ENCODE data around the gene ACHE.
"Not testable (repeated sequence)": the region's sequence is repeated elsewhere in the genome, so short reads cannot be mapped to it uniquely, and the experiment has no call there.

Gene ACHE

DNA sequence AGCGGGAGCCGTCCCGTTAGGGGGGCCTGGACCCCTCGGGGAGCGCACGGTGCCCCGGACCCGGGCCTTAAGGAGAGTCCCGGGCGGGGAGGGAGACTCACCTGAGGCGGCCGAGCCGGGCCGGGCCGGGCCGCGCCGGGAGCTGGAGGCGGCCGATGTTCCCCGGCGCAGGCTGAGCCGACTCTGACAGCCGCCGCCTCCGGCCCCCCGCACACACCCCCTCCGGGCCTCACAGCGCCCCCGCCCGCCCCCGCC is at the start of gene ACHE:
TSS of gene ACHE (minus strand) at position 188 of the 255 bp plus-strand sequence. CDS start 1,656 bp downstream, outside the sequence.
- no peak for DNase-seq (ENCODE audit: low read depth)

DNA sequence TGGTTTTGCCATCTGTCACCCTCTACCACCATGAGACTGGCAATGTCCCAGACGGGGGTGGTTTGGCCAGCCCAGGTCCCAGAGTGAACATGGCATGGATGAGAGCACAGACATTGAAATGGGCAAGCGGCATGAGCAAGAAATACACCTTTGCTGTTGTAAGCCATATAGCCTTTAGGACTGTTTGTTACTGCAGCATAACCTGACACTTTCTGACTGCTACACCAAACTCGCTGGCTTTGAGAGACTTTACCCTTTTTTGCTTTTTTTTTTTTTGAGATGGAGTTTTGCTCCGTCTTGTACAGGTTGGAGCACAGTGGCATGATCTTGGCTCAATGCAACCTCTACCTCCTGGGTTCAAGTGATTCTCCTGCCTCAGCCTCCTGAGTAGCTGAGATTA is 48.5 kb upstream of the ACHE start:
- DNase-seq (ENCODE audit: low read depth), result no peak

DNA sequence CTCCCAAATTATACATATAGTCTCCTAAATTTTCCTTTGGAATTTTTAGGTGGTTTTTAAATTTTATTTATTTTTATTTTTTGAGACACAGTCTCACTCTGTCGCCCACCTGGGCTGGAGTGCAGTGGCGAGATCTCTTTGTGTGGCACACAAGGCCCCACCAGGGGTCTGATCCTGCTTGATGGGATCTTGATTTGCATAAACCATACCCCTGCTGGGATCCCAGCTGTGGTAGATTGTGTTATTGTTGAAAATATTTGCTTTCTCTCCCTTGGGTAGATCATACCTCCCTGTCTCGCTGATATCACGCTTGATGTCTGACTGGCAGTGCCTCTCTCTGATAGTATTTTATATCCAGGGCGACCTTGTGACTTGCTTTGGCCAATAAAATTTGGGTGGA is 48.0 kb upstream of the ACHE start:
- DNase-seq (ENCODE audit: low read depth), result no peak

DNA sequence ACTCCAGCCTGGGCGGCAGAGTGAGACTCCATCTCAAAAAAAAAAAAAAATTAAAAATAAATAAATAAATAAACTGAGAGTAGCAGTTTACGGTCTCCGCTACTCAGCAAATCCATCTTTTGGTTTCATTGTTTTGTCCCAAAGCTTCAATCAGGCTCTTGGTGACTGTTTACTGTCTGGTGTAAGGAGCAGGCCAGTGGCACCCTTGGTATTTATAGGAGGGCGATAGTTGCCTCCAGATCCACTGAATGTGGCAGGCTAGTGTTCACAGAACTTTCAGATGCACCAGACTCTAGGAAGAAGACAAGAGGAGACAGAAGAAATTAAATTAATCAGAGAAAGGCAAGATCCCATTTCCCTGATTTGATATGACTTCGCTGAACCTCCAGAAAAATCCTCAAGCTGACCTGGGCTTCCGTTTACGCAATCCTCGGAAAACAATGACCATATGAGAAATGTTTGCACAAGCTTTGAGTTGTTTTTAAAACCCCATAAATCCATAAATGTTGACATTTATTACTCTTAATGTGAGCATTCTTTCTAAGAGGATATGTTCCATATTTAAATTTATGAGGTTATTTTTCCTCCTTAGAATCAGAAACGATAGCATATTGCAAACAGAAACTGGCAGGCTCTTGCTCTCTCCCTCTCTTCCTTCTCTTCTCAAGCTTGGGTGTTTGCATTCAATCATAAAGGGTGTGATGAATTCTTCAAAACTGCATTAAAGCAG is 46.5 kb upstream of the ACHE start:
- DNase-seq (ENCODE audit: low read depth), result no peak

DNA sequence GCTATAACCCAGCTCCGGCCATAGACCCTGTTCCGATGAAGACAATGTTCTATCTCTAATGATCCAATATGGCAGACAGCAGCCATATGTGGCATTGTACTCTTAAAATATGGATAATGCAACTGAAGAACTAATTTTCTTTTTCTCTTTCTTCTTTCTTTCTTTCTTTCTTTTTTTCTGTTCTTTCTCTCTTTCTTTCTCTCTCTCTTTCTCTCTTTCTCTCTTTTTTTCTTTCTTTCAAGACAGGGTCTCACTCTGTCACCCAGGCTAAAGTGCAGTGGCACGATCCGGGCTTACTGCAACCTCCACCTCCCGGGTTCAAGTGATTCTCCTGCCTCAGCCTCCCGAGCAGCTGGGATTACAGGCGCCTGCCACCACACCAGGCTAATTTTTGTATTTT is 40.5 kb upstream of the ACHE start:
- DNase-seq (ENCODE audit: low read depth), result not testable (repeated sequence)

DNA sequence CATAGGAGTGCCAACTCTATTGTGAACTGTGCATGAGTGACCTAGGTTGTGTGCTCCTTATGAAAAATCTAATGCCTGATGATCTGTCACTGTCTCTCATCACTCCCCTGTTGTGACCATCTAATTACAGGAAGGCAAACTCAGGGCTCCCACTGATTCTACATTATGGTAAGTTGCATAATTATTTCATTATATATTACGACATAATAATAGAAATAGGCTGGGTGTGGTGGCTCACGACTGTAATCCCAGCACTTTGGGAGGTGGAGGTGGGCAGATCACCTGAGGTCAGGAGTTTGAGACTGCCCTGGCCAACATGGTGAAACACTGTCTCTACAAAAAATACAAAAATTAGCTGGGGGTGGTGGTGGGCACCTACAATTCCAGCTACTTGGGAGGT is 39.7 kb upstream of the ACHE start:
- not testable (repeated sequence) for DNase-seq (ENCODE audit: low read depth)

DNA sequence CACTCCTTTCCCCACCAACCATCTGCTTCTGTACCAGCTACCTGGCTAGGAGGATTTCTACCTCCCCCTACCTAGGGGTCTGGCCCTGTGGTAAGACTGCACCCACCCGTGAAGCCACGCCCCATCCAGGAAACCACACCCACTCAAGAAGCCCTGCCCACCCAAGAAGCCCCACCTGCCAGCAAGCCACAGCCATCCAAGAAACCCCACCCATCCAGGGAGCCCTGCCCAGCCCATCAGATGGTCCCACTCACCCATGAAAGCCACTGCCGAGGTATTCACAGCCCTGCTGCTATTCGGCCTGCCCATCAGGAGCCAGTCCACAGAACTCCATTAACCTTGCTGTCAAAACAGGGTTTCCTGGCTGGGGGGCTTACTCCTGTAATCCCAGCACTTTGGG is 38.0 kb upstream of the ACHE start:
- DNase-seq (ENCODE audit: low read depth), result no peak

DNA sequence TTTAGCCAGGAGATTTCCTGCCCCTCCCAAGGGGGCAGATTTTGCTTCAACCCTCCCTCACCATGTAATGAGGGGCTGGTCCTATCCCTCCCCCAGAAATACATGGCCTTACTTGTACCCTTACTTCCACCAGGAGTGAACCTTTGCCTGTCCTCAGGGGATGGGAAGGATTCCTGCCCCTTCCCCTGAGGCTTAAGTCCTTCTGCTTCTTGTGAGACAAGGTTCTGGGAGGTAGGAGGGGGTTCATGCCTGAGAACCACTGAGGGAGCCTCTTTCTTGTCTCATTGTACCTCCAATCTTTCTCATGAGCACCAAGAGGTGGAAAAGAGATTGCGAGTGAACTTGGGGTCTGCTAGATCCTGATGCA is 34.1 kb upstream of the ACHE start:
- DNase-seq (ENCODE audit: low read depth), result no peak

DNA sequence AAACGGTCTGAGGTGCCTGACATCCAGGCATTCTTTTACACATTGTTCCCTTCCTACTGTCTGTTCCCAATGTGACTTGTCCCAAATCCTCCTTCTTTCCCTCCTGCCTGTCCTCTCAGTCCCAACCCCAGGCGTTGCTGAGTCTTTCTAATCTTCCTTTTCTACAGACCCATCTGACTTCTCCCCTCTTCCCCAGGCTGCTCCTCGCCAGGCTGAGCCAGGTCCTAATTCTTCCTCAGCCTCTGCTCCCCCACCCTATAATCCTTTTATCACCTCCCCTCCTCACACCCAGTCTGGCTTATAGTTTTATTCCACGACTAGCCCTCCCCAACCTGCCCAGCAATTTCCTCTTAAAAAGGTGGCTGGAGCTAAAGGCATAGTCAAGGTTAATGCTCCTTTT is 27.9 kb upstream of the ACHE start:
- not testable (repeated sequence) for DNase-seq (ENCODE audit: low read depth)

DNA sequence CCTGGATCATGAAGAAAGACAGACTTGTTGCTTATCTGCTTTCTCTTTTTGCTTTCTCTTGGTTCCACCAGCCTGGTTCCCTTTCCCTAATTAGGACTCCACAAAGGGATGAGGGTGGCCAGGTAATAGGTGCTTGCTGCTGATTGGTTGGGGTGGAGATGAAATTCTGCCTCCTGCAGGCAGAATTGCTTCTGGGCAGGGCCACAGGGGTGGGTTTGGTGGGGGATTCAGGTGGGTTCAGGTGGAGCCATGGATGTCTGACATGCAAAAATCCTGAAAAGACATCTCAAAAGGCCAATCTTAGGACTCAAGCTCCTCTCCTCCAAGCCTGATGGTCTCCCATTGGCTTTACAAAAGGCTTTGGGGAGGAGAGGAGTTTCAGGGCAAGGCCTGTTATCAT is 25.4 kb upstream of the ACHE start:
- DNase-seq (ENCODE audit: low read depth), result no peak

DNA sequence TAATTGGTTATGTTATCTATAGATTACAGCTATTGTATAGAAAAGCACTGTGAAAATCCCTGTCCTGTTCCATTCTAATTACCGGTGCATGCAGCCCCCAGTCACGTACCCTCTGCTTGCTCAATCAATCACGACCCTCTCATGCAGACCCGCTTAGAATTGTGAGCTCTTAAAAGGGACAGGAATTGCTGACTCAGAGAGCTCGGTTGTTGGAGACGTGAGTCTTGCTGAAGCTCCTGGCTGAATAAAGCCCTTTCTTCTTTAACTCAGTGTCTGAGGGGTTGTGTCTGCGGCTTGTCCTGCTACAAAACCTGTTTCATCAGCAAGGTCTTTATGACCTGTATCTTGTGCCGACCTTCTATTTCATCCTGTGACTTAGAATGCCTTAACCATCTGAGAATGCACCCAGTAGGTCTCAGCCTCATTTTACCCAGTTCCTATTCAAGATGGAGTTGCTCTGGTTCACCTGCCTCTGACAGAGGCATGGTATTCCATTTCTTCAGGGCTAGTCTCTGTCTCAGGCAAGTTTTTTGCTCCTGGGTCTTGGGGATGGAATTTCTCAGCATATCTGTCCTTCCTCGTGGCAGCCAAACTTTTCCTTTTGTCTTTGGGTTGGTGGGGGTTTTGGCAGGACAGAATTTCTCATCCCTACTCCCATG is 24.2 kb upstream of the ACHE start:
- DNase-seq (ENCODE audit: low read depth), result not testable (repeated sequence)

DNA sequence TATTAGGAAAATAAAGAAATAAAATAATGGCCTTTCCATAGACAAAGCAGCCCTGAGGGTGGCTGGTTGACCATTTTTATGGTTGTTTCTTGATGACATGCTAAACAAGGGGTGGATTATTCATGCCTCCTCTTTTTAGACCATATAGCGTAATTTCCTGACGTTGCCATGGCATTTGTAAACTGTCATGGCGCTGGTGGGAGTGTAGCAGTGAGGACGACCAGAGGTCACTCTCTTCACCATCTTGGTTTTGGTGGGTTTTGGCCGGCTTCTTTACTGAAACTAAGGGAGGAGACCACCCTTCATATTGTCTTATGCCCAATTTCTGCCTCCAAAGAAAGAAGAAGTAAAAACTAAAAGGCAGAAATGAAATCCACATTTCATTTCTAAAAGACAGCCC is 23.6 kb upstream of the ACHE start:
- DNase-seq (ENCODE audit: low read depth), result not testable (repeated sequence)

DNA sequence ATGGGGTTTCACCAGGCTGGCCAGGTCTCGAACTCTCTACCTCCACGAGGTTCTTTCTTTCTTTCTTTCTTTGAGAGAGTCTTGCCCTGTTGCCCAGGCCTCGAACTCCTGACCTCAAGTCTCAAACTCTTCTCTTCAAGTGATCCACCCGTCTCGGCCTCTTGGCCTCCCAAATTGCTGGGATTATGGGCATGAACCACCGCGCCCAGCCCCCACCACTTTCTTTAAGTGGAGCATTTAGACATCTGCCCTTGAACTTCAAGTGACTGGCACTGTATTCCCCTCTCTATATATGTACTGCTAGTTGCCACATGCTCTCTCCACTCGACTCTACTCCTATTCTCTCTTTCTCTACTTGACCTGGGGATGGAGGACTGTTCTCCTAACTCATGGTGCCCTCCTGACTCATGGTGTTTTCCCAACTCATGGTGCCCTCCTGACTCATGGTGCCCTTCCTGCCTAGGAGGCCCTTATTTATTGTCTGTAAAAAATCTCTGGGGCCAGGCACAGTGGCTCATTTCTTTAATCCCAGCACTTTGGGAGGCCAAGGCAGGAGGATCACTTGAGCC is 19.3 kb upstream of the ACHE start:
- DNase-seq (ENCODE audit: low read depth), result no peak

DNA sequence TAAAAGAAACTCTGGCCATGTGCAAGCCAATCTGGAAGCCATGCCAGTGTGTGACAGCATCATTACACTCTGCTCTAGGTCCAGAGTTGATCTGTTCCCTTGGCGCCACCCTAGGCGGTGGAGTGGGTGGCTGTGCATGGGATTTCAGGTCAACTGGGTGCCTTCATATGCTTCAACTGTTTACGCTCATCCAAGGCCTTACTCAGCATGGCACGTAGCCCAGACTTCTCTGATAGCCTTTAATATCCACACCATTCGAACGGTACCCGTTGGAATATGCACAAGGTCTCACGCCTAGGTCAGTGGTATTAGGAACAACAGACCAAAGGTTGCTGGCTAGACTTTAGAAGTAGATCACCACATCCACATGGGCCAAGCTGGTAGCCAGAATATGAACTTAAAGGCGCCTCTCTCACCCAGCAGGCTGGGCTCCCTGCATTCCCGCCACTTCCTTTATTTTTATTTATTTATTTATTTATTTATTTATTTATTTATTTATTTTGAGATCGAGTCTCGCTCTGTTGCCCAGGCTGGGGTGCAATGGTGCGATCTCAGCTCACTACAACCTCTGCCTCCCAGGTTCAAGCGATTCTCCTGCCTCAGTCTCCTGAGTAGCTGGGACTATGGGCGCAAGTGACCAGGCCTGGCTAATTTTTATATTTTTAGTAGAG is 18.7 kb upstream of the ACHE start:
- DNase-seq (ENCODE audit: low read depth), result no peak

DNA sequence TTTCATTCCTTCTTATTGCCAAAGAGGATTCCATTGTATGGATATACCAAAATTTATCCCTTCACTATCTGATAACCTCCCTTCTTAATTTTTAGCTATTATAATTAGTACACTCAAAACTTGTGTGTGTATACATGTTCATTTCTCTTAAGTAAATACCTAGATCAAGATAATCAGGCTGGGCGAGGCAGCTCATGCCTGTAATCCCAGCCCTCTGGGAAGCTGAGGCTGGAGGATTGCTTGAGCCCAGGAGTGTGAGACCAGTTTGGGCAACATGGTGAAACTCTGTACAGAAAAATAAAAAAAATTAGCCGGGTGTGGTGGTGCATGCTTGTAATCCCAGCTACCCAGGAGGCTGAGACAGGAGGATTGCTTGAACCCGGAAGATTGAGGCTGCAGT is 15.8 kb upstream of the ACHE start:
- DNase-seq (ENCODE audit: low read depth), result no peak

DNA sequence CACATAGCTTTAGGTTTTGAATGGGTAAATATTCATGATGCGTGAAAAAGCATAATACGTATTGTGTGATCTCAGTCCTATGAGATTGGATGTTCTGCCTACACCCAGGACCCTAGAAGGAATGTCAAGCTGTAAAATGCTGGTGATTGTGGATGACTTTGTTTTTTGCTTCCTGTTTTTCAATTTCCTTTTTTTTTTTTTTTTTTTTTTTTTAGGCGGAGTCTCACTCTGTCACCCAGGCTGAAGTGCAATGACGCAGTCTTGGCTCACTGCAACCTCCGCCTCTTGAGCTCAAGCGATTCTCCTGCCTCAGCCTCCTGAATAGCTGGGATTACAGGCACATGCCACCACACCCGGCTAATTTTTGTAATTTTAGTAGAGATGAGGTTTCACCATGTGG is 14.8 kb upstream of the ACHE start:
- DNase-seq (ENCODE audit: low read depth), result not testable (repeated sequence)

DNA sequence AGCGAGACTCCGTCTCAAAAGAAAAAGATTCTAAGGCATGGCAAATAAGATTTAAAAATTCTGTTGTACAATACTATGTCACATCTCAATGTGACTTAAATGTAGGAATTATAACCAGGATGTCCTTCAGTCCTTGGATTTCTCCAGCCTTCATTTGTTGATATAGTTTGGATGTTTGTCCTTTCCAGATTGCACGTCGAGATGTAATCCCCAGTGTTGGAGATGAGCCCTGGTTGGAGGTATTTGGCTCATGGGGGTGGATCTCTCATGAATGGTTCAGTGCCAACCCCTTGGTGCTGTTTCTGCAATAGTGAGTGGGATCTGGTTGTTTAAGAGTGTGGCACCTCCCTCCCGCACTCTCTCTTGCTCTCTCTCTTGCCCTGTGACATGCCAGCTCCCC is 12.8 kb upstream of the ACHE start:
- DNase-seq (ENCODE audit: low read depth), result no peak

DNA sequence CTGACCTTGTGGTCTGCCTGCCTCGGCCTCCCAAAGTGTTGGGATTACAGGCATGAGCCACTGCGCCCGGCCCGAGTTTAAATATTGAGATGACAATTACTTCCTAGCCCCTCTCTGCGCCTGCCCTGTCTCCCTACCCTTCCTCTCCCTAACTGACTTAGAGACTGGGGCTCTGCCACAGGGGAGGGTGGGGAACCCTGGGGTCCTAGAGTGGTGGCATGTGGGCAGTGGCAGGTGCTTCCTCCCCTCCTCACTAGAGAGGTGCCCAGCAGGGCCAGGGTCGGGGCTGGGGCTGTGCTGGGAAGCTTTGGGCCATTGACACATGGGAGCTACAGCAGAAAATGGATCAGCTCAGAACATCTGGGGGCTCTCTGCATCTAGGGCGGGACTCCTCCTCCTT is 7.0 kb upstream of the ACHE start:
- no peak for DNase-seq (ENCODE audit: low read depth)

DNA sequence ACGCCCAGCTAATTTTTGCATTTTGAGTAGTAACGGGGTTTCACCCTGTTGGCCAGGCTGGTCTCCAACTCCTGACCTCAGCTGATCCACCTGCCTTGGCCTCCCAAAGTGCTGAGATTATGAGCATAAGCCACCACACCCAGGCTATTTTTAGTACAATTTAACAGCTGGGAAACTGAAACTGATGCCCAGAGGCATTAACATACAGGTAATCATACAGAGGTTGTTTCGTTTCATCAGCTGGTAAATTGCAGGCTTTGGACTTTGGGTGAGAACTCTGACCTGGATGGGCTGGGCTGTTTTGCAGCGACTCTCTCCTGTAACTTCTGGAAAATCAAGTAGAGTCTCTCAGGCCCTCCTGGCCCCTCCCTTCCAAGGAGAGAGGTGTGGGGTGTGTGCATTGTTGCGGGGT is 6.2 kb upstream of the ACHE start:
- no peak for DNase-seq (ENCODE audit: low read depth)

DNA sequence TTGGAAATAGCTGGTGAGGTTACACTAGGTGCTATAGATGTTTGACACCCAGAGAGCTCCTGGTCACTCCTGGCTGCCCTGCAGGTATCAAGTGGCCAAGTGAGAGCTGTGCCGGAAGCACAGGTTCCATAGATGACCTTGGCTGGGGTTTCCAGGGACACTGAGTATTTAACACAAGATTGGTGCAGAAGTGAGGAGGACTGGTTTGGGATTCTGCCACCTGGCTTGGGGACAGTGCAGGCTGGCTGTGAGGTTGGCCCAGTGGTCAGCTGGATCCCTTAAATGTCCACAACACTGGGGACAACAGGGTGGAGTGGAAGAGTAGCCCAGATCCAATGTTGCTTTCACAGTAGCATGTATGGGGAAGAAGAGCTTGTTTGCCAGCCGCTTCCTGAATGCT is 5.3 kb upstream of the ACHE start:
- no peak for DNase-seq (ENCODE audit: low read depth)

DNA sequence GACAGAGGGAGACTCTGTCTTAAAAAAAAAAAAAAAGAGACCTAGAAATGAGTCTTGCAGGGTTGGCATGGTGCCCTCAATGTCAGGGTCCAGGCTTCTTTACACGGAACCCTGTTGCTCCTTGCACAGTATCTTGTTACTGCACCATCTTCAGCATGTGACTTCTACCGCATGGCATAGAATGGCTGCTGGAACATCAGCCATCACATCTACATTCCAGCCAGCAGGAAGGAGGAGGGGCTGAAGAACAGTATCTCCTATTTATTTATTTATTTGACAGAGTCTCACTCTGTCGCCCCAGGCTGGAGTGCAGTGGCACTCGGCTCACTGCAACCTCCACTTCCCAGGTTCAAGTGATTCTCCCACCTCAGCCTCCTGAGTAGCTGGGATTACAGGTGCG is 3.7 kb upstream of the ACHE start:
- DNase-seq (ENCODE audit: low read depth), result no peak

DNA sequence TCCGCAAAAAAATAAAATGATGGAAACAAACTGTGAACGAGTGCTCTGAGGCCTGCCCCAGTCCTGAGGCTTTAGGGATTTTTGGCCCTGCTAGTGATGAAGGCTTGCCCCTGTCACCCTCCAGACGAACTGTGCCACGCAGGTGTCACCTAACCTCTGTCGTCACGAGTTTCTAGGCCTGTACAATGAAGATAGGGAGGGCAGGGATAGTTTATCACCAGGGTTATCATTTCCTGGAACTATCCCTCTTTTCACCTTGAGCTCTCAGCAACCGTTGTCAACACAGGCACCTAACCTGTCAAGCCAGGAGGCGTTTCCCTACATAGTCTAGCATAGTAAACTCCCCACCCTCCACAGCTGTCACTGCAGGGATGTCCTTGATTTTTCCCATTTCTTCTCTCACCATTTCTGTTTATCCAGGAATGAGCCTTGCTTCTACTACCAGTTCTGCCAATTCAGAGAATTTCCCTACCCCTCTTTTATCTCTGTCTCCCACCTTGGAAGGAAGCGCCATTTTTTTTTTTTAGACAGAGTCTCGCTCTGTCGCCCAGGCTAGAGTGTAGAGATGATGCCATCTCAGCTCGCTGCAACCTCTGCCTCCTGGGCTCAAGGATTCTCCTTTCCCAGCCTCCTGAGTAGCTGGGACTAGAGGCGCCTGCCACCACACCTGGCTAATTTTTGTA is 2.2 kb upstream of the ACHE start:
- no peak for DNase-seq (ENCODE audit: low read depth)
